ENCODE measurements around the gene ST8SIA1.

The ST8SIA1 gene

GRCh38 chr12:22329621-22330020, 4.9 kb downstream of the ST8SIA1 start:
- TF ChIP-seq, protein P1, sequence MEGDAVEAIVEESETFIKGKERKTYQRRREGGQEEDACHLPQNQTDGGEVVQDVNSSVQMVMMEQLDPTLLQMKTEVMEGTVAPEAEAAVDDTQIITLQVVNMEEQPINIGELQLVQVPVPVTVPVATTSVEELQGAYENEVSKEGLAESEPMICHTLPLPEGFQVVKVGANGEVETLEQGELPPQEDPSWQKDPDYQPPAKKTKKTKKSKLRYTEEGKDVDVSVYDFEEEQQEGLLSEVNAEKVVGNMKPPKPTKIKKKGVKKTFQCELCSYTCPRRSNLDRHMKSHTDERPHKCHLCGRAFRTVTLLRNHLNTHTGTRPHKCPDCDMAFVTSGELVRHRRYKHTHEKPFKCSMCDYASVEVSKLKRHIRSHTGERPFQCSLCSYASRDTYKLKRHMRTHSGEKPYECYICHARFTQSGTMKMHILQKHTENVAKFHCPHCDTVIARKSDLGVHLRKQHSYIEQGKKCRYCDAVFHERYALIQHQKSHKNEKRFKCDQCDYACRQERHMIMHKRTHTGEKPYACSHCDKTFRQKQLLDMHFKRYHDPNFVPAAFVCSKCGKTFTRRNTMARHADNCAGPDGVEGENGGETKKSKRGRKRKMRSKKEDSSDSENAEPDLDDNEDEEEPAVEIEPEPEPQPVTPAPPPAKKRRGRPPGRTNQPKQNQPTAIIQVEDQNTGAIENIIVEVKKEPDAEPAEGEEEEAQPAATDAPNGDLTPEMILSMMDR (conservative IDR thresholded peaks at IDR 0.05; ENCODE audit: low read depth, low read length): no peak
- DNase-seq (ENCODE audit: low read depth): no peak
- H3K4me3 ChIP-seq (ENCODE audit: low read depth, low read length): no peak overlapping the region

GRCh38 chr12:22325218-22325617, 9.3 kb downstream of the ST8SIA1 start:
- TF ChIP-seq, protein P1 (conservative IDR thresholded peaks at IDR 0.05; ENCODE audit: low read depth, low read length): no peak
- no peak for DNase-seq (ENCODE audit: low read depth)
- H3K4me3 ChIP-seq (ENCODE audit: low read depth, low read length): no peak overlapping the region

DNA sequence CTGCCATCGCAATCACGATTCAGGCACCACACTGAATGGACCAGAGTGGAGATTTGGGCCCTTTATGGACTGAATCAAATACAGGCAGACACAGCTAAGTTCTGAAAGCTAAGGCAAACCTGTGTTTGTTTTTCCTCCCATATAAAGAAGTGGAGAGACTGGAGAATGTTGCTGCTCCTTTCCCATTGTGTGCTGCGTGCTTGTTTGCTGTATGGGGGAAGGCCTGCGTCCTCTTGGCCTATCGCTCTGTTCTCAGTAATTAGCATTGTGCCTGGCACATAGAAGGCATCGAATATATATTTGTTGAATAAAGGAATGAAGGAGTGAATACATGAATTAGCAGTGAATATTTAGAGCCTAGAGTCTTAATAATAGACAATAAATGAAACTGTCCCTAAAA, 12.4 kb downstream of the ST8SIA1 start:
- DNase-seq (ENCODE audit: low read depth): no peak
- H3K4me3 ChIP-seq (ENCODE audit: low read depth, low read length): no peak overlapping the region
- TF ChIP-seq, protein P1 (conservative IDR thresholded peaks at IDR 0.05; ENCODE audit: low read depth, low read length): no peak

DNA sequence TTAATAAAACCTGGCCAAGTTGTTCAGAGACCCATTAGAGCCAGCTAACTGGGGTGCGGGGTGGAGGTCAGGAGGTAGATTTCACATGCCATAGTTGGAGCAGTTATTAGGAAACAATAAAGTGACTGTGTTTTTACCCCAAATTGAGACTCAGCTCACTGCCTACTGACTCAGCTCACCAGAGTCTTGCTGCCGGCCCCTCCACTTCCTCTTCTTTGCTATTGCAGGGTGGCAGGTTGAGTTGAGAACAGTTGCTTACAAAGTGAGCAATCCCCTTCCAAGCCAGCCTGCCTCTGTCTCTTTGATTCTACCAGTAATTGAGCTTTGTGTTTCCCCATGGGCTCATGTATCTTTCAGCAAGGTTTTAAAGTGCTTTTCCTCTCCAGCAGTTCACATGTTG, 12.9 kb downstream of the ST8SIA1 start:
- TF ChIP-seq, protein P1 (conservative IDR thresholded peaks at IDR 0.05; ENCODE audit: low read depth, low read length): no peak
- H3K4me3 ChIP-seq (ENCODE audit: low read depth, low read length): no peak overlapping the region
- DNase-seq (ENCODE audit: low read depth): peak; percentile 2

- no peak for DNase-seq (ENCODE audit: low read depth)
- no peak overlapping the region for H3K4me3 ChIP-seq (ENCODE audit: low read depth, low read length)
- TF ChIP-seq, protein P1 (conservative IDR thresholded peaks at IDR 0.05; ENCODE audit: low read depth, low read length): no peak
Measured at GRCh38 chr12:22321018-22321605, 13.4 kb downstream of the ST8SIA1 start.

DNA sequence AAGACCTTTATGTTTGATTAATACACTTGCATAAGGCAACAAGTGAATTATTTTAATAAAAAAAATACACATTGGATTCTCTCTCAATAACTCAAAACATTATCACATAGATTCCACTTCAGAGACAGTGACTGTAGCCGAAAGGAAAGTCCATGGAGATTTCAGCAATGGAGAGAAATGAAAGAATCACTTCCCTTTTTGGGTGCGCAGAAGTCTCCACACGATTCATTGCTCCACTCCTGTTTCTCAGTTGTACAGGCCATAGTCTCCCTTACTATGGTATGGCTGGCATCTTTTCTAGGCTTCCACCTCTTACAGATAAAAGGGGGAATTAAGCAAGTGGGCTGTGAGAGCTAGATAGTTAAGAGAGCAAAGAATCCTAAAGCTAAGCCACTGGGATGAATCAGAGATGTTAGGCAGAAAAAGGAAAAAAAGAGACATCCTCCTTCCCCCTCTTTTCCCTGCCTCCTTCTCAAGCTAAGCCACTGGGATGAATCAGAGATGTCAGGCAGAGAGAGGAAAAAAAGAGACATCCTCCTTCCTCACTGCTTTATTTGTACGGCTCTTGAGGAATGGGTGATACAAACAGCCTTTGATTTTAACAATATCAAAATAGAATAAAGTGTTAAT, 16.3 kb downstream of the ST8SIA1 start:
- H3K4me3 ChIP-seq (ENCODE audit: low read depth, low read length): no peak overlapping the region
- no peak for DNase-seq (ENCODE audit: low read depth)
- TF ChIP-seq, protein P1 (conservative IDR thresholded peaks at IDR 0.05; ENCODE audit: low read depth, low read length): no peak

GRCh38 chr12:22313963-22314330, 20.6 kb downstream of the ST8SIA1 start:
- no peak overlapping the region for H3K4me3 ChIP-seq (ENCODE audit: low read depth, low read length)
- no peak for DNase-seq (ENCODE audit: low read depth)
- TF ChIP-seq, protein P1 (conservative IDR thresholded peaks at IDR 0.05; ENCODE audit: low read depth, low read length): no peak

Data from choroid plexus epithelial cell (primary cell).